Germinal center (tissue), 1 donor: ENCODE data around the gene CNGB1.
"Not testable (repeated sequence)": the region's sequence is repeated elsewhere in the genome, so short reads cannot be mapped to it uniquely, and the experiment has no call there.

Experiments used
- DNase-seq: peaks from one replicate; pipeline ENCODE4 v3.0.0; 2012; ENCODE audit warnings: mixed read lengths, low spot score

Gene CNGB1

GRCh38 chr16:57952909-57953308 lies 18.0 kb downstream of the CNGB1 start:
- DNase-seq: no peak

- DNase-seq: no peak
These were observed 19.5 kb downstream of the CNGB1 start for GRCh38 chr16:57951204-57951960.

GRCh38 chr16:57950382-57950781 lies 20.5 kb downstream of the CNGB1 start:
- no peak for DNase-seq

GRCh38 chr16:57949595-57950238 lies 21.2 kb downstream of the CNGB1 start:
- no peak for DNase-seq

- DNase-seq: no peak
These were observed 21.9 kb downstream of the CNGB1 start for GRCh38 chr16:57949013-57949412.

GRCh38 chr16:57948027-57948426 lies 22.9 kb downstream of the CNGB1 start:
- no peak for DNase-seq

- DNase-seq: no peak
These were observed 23.7 kb downstream of the CNGB1 start for GRCh38 chr16:57947261-57947660.

- DNase-seq: no peak
These were observed 24.6 kb downstream of the CNGB1 start for GRCh38 chr16:57946181-57946801.

GRCh38 chr16:57945740-57946138 lies 25.2 kb downstream of the CNGB1 start:
- DNase-seq: no peak

- no peak for DNase-seq
These were observed 25.8 kb downstream of the CNGB1 start for GRCh38 chr16:57944970-57945739.

- DNase-seq: not testable (repeated sequence)
These were observed 27.5 kb downstream of the CNGB1 start for GRCh38 chr16:57943381-57943780.

GRCh38 chr16:57941901-57942300 lies 29.0 kb downstream of the CNGB1 start:
- not testable (repeated sequence) for DNase-seq

- DNase-seq: no peak
These were observed 29.8 kb downstream of the CNGB1 start for GRCh38 chr16:57941016-57941664.

- DNase-seq: no peak
These were observed 30.5 kb downstream of the CNGB1 start for GRCh38 chr16:57940382-57940966.

- DNase-seq: no peak
These were observed 31.1 kb downstream of the CNGB1 start for GRCh38 chr16:57939872-57940224.

- no peak for DNase-seq
These were observed 31.7 kb downstream of the CNGB1 start for GRCh38 chr16:57938936-57939871.

GRCh38 chr16:57938484-57938883 lies 32.4 kb downstream of the CNGB1 start:
- DNase-seq: no peak

- DNase-seq: no peak
These were observed 33.1 kb downstream of the CNGB1 start for GRCh38 chr16:57937861-57938260.

GRCh38 chr16:57935904-57936303 lies 35.0 kb downstream of the CNGB1 start:
- no peak for DNase-seq

- no peak for DNase-seq
These were observed 40.4 kb downstream of the CNGB1 start for GRCh38 chr16:57930533-57930932.

- DNase-seq: no peak
These were observed 41.7 kb downstream of the CNGB1 start for GRCh38 chr16:57929250-57929649.
